ENCODE data around the gene TMEM109. TPM values are rescaled to one million over a fixed set of nuclear protein-coding genes. Genes with fewer than 3 reads are reported as not detected.

TMEM109 gene
- total and polyA plus RNA-seq, 2 of the 13 experiments (the other 11 are each of a cell fraction or from before 2014, with no cell fraction given): 7.7 to 18.0 TPM

GRCh38 chr11:60906132-60906972, 7.6 kb upstream of the TMEM109 start, which contains the start of gene PRPF19 (continued):
- TF ChIP-seq HMGXB3 (CRISPR knock-in tag; IDR thresholded peaks at IDR 0.05; ENCODE audit: borderline replicate concordance) (peak; percentile 74; the same call in 1 of the 2 replicates), TOPORS (CRISPR knock-in tag; IDR thresholded peaks at IDR 0.05) (no peak), TFE3 (CRISPR knock-in tag; IDR thresholded peaks at IDR 0.05) (peak; percentile 68), MIXL1 (CRISPR knock-in tag; IDR thresholded peaks at IDR 0.05) (peak; percentile 53; the same call in 1 of the 2 replicates), GMEB1 (CRISPR knock-in tag; IDR thresholded peaks at IDR 0.05; ENCODE audit: borderline replicate concordance) (no peak; the same call in 1 of the 2 replicates), ISL2 (CRISPR knock-in tag; IDR thresholded peaks at IDR 0.05) (peak; percentile 62; the same call in 1 of the 2 replicates), ZBTB38 (CRISPR knock-in tag; IDR thresholded peaks at IDR 0.05) (0 out of 2 replicates have a peak, but pooled peaks have one; percentile 40), FOXK1 (CRISPR knock-in tag; IDR thresholded peaks at IDR 0.05; ENCODE audit: borderline replicate concordance, low read depth) (peak; percentile 84), ZNF678 (CRISPR knock-in tag; IDR thresholded peaks at IDR 0.05) (peak; percentile 84; the same call in 1 of the 2 replicates), ZNF354B (CRISPR knock-in tag; IDR thresholded peaks at IDR 0.05) (no peak), CREBL2 (CRISPR knock-in tag; IDR thresholded peaks at IDR 0.05; ENCODE audit: borderline replicate concordance) (peak; percentile 84; the same call in 1 of the 2 replicates), ZBTB1 (CRISPR knock-in tag; IDR thresholded peaks at IDR 0.05; ENCODE audit: borderline replicate concordance) (0 out of 2 replicates have a peak, but pooled peaks have one; percentile 30), RBFOX2 (IDR thresholded peaks at IDR 0.05; ENCODE audit: low read depth, low read length) (peak; percentile 95), BORCS8-MEF2B (CRISPR knock-in tag; IDR thresholded peaks at IDR 0.05) (0 out of 2 replicates have a peak, but pooled peaks have one; percentile 49), XRCC5 (optimal IDR thresholded peaks at IDR 0.05; ENCODE audit: low read length) (peak; percentile 58), SRY (CRISPR knock-in tag; IDR thresholded peaks at IDR 0.05) (0 out of 2 replicates have a peak, but pooled peaks have one; percentile 67)
- TF ChIP-seq, protein P1, sequence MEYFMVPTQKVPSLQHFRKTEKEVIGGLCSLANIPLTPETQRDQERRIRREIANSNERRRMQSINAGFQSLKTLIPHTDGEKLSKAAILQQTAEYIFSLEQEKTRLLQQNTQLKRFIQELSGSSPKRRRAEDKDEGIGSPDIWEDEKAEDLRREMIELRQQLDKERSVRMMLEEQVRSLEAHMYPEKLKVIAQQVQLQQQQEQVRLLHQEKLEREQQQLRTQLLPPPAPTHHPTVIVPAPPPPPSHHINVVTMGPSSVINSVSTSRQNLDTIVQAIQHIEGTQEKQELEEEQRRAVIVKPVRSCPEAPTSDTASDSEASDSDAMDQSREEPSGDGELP (IDR thresholded peaks at IDR 0.05; ENCODE audit: borderline replicate concordance, low read depth): peak; percentile 58; the same call in 1 of the 2 replicates
